A673 (cell line): ENCODE data around the gene KMT5B. TPM values are rescaled to one million over a fixed set of nuclear protein-coding genes. Genes with fewer than 3 reads are reported as not detected.

ENCODE experiments used
- BruUV-seq: library from RNA; stranded (reverse); fragments of 400-500 nt; replicated peaks from 2 replicates; lab custom pipeline; 2021; lab: Mats Ljungman, UMichigan
- CTCF ChIA-PET: fragments of 300-600 bp; sonication (Branson Sonifier 250); formaldehyde crosslinking; loops from one replicate; lab custom pipeline; 2022; ENCODE audit warnings: antibody characterized with exemption; lab: Charles Lee
- POLR2A ChIA-PET: fragments of 300-600 bp; sonication (Branson Sonifier 250); formaldehyde crosslinking; loops from one replicate; lab custom pipeline; 2022; ENCODE audit warnings: antibody characterized with exemption; ENCODE audit not compliant: low non-redundant PET; lab: Charles Lee
- DNase-seq: peaks from one replicate; pipeline ENCODE4 v3.0.0-alpha.2; 2015; ENCODE audit warnings: low spot score
- H3K27ac ChIP-seq: fragments of 200-600 bp; sonication (generic); 2 replicates; pipeline ENCODE4 v1.5.1; 2016; ENCODE audit warnings: mixed run types, low read depth, mild to moderate bottlenecking, mixed read lengths, antibody characterized with exemption, low read length; ENCODE audit not compliant: poor library complexity, severe bottlenecking
- H3K27me3 ChIP-seq: fragments of 200-600 bp; sonication (generic); replicated peaks from 2 replicates; pipeline ENCODE4 v1.6.1; 2017; ENCODE audit warnings: mixed run types, low read depth, mild to moderate bottlenecking, mixed read lengths, antibody characterized with exemption, low read length; ENCODE audit not compliant: insufficient read depth, poor library complexity
- H3K36me3 ChIP-seq: fragments of 200-600 bp; sonication (generic); 2 replicates; pipeline ENCODE4 v1.6.1; 2016; ENCODE audit warnings: mixed run types, mild to moderate bottlenecking, mixed read lengths, antibody characterized with exemption, low read length; ENCODE audit not compliant: insufficient read depth, poor library complexity, severe bottlenecking
- H3K4me1 ChIP-seq: fragments of 200-600 bp; sonication (generic); 2 replicates; pipeline ENCODE4 v1.6.1; 2017; ENCODE audit warnings: mixed run types, mild to moderate bottlenecking, mixed read lengths, antibody characterized with exemption, low read length; ENCODE audit not compliant: insufficient read depth, poor library complexity, severe bottlenecking
- H3K4me3 ChIP-seq: fragments of 200-600 bp; sonication (generic); 2 replicates; pipeline ENCODE4 v1.5.1; 2016; ENCODE audit warnings: low read depth, mixed run types, mild to moderate bottlenecking, mixed read lengths, low read length; ENCODE audit not compliant: poor library complexity, severe bottlenecking
- H3K9me3 ChIP-seq: fragments of 200-600 bp; sonication (generic); 2 replicates; pipeline ENCODE4 v1.6.1; 2016; ENCODE audit warnings: mixed run types, low read depth, mild to moderate bottlenecking, mixed read lengths, antibody characterized with exemption, low read length; ENCODE audit not compliant: poor library complexity, severe bottlenecking
- CTCF ChIP-seq: fragments of 300-800, 200-600 bp; sonication (generic); conservative IDR thresholded peaks from 2 replicates; pipeline ENCODE4 v1.5.1; 2017; ENCODE audit warnings: low read depth, mild to moderate bottlenecking, antibody characterized with exemption, low read length, moderate library complexity, mixed read lengths
- EZH2 ChIP-seq: fragments of 200-600 bp; sonication (generic); IDR thresholded peaks from 2 replicates; pipeline ENCODE4 v1.6.1; 2017; ENCODE audit warnings: borderline replicate concordance, low read depth, mild to moderate bottlenecking, mixed read lengths, antibody characterized with exemption, low read length; ENCODE audit not compliant: poor library complexity, severe bottlenecking
- intact Hi-C: fragments of 100-400 bp; cut with micrococcal nuclease; formaldehyde crosslinking; loops from one replicate; pipeline ENCODE4 v1.10.0; 2022; ENCODE audit not compliant: unreplicated experiment
- total RNA-seq: library from RNA; stranded (reverse); gene quantifications from 2 replicates; pipeline ENCODE4 v1.2.3, GENCODE V29; 2021

KMT5B gene
- total RNA-seq, 1 experiment from 2014 or later: 35.4 TPM

GRCh38 chr11:68136866-68137265, 76.2 kb downstream of the KMT5B start:
- ChIA-PET CTCF (no interaction called here), POLR2A (no interaction called here)
- Histone ChIP-seq H3K4me3 (no peak overlapping the region), H3K4me1 (no peaks in the 10 kb centered on the region), H3K27me3 (no peaks in the 10 kb centered on the region), H3K9me3 (peaks cover 12% of the 10 kb centered on the region), H3K27ac (no peak overlapping the region), H3K36me3 (no peaks in the 10 kb centered on the region)
- TF ChIP-seq EZH2 (no peak), CTCF (no peak)
- BruUV-seq: no TSS peak
- intact Hi-C loops: no loop called here
- no peak for DNase-seq

- Histone ChIP-seq H3K36me3 (no peaks in the 10 kb centered on the region), H3K27ac (no peak overlapping the region), H3K27me3 (no peaks in the 10 kb centered on the region), H3K9me3 (peaks cover 12% of the 10 kb centered on the region), H3K4me1 (no peaks in the 10 kb centered on the region), H3K4me3 (no peak overlapping the region)
- TF ChIP-seq CTCF (no peak), EZH2 (no peak)
- DNase-seq: no peak
- POLR2A ChIA-PET: no interaction called here
- BruUV-seq: no TSS peak
- CTCF ChIA-PET: no interaction called here
- intact Hi-C loops: no loop called here
Observed at GRCh38 chr11:68135161-68135560, 77.9 kb downstream of the KMT5B start.

- no TSS peak for BruUV-seq
- H3K9me3 ChIP-seq: peaks cover 12% of the 10 kb centered on the region
- POLR2A ChIA-PET: no interaction called here
Observed at GRCh38 chr11:68133761-68134160, 79.3 kb downstream of the KMT5B start.

More at GRCh38 chr11:68133761-68134160, 79.3 kb downstream of the KMT5B start:
- H3K27me3 ChIP-seq: no peaks in the 10 kb centered on the region
- H3K4me3 ChIP-seq: no peak overlapping the region
- intact Hi-C loops: no loop called here
- no peak for DNase-seq
- H3K4me1 ChIP-seq: no peaks in the 10 kb centered on the region
- no peaks in the 10 kb centered on the region for H3K36me3 ChIP-seq
- CTCF ChIA-PET: no interaction called here
- TF ChIP-seq EZH2 (no peak), CTCF (no peak)
- no peak overlapping the region for H3K27ac ChIP-seq
